ENCODE results near the gene DOK4.
A peak's percentile ranks its signal among the peaks of the same experiment; 100 is the strongest.

DOK4 gene

DNA sequence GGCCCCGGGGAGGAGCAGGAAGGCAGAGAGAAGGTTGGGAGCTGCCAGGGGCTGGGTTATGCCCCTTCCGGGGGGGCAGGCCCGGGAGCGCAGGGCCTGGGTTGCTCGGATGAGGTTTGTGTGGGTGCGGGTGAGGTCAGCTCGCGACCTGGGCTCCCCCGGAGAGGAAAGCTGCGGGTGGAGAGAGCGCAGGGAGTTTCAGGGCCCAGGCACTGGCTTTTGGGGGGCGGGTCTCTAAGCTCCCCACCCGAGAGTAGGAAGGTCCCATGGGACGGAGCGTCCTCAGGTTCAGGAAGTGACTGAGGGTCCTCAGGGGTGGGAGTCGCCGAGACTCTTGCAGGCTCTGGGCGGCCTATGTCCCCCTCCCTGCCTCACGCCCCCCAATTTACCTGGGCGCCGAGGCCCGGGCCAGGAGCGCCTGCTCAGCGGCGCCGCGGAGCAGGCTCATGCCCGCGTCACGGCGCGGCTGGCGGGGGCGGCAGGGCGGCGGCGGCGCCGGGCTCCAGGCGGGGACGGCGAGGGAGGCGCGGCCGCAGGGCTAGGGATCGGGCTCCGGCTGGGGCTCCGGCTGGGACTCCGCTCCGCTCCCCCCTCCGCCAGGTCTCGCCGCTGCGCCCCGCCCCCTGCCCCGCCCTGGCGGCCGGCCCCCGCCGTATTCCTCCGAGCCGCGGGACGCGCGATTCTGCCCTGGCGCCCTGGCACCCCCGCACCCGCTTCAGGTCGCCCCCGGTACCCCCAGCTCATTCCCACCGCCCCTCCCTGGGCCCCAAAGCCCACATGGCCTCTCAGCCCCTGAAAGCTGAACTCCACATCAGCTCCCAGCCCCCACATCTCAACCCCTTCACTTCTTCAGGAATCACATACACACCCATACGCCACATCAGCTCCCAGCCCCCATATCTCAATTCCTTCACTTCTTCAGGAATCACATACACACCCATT lies at the start of gene DOK4:
TSS of gene DOK4 (minus strand) at position 578 of the 942 bp plus-strand sequence. CDS start 6,986 bp downstream, outside the sequence.
- DNase-seq, result peak; percentile 85

DNA sequence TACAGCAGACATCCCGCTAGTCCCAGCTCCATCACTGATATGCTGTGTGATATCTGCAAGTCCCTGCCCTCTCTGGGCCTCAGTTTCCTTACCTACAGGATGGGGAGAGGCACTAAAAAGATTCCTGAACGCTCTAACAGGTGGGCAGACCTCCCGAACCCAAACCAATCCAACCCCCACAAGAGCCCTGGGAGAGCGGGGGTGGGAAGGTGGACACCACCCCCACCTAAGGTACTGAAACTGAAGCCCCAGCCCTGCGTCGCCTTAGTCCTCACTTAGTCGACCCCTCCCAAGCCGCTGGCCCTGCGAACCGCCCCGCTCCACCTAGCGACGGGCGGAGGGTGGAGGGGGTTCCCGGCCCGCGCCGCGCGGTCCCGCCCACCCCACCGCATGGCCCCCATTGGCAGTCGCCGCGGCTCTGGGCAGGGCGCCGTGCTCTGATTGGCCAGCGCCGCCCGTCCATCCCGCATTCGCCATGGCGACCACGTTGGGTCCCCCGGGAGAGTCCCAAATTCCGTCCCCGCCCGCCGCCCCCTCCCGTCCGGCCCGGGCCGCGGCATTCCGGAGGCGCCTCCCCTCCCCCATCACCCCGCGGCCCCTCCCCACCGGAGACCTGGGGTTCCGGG lies 49.5 kb upstream of the DOK4 start:
- DNase-seq, result peak; percentile 95

DNA sequence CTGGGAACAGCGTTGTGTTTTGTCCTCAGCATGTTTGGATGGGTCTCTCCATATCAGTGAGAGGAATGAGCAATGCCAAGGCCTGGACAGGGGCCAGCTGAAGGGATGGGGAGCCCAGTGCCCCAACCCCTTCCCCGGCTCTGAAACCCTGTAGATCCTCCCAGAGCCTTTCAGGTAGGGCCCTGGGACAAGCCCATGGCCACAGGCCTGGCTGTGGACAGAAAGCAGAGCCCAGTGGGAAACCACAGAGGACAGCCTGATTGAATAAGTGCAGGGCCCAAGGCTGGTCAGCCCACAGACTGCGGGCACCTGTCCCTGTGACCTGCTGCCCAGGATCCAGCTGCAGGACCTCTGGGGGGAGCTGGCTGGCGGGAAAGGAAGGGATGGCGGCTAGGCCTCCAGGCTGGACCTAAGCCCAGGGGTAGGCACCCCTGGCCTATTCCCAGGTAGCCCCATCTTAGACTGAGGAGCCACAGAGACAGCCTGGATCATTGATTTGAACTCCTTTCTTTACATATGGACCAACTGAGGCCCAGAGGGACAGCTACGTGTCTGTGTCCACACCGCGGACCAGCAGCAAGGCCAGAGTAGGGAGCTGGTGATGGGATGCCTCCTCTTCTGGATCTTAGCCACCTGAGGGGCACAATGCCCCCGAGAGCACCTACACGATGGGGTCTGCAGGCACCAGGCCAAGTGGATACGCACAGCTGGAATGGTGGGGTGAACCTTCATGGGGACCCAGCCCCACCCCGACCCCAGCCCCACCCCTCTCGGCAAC lies 48.8 kb upstream of the DOK4 start:
- DNase-seq, result no peak

DNA sequence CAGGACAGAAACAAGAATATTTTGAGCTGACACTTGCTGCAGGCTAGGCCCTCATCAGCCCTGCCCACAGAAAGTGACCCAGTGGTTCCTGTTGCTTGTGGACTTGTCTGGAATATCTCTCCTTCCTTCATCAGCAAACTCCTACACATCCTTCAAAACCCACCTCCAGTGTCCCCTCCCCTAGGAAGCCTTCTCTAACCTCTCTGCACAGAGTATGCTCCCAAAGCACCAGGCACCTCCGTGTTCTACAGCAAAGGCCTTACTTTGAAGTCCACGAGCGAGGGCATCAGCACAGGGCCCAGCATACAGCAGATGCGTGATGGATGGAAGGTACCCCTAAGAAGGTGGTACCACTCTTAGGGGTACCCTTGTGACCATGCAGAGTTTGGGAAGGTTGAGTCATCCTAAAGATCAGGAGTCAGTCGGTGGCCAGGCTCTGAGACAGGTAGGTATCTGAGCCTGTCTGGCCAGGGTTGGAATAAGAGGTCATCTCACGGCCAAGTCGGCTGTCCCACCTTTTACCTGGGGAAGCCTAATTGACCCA lies 48.1 kb upstream of the DOK4 start:
- DNase-seq, result no peak

DNA sequence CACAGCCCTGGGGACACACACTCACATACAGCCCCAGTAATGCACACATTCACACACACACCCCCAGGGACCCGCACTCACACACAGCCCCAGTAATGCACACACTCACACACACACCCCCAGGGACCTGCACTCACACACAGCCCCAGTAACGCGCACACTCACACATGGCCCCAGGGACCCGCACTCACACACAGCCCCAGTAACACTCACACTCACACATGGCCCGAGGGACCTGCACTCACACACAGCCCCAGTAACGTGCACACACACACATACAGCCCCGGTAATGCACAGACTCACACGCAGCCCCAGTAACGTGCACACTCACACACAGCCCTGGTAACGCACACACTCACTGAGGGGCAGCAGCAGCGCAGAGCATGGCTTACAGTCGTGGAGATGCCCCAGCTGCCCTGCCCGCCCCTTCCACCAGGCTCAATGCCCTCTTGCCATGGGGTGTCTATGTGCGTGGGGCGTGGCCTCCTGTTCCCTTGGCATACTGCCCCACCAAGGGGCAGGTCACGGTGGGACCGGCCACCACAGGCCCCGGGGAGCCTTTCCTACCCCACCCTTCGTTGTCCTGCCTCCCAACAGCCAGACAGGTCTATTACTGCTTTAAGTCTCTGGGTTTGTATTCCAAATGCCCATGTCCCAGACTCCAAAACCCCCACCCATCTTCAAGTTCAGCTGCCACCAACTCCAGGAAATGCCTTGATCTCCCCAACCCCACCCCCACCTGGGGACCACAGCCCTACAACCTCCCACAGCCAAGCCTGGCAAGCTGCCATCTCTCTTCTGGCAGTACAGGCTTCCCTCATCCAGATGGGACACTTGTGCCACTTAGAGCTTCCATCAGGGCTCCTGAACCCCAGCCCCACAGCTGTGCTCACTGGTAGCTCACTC lies 47.4 kb upstream of the DOK4 start:
- DNase-seq, result no peak

DNA sequence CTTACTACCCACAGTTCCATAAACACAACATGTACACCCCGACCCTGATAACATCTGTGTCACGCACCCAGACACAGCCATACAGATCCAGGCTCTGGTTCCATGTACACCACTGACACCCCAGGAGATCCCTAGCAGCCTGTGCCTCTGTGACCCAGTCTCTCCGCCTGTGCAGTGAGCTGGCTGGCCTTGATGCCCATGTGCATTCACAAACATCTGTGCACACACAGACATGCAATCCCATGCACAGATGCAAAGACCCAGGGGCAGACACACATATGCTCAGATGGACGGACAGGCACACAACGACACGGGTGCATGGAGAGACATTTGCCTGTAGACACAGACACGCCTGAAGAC lies 46.0 kb upstream of the DOK4 start:
- no peak for DNase-seq

DNA sequence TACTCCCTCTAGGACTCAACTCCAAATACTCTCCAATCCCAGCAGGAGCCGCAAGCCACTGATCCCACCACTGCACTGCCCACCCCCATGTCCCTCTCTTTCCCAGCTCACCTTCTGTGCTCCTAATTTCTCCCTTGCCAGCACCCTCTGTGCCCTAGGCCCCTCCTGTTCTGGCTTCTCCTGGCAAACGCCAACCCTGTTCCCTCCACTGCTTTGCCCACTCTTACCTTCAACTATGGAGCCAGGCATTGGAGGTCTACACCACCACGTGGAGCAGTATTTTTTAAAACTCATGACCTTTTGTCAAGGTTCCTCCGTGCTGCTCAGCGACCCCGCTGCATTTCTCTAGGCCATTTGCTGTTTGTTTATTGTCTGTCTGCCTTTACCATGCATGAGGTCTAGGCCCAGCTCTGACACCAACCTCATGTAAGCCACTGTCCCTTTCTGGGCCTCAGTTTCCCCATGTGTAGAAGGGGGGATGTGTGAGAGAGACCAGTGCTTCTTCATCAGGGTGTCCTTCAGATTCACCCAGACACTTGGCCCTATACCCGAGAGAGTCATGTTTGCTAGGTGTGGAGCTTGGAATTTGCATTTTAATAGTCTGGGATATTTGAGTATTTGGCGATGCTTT lies 45.5 kb upstream of the DOK4 start:
- DNase-seq, result no peak

DNA sequence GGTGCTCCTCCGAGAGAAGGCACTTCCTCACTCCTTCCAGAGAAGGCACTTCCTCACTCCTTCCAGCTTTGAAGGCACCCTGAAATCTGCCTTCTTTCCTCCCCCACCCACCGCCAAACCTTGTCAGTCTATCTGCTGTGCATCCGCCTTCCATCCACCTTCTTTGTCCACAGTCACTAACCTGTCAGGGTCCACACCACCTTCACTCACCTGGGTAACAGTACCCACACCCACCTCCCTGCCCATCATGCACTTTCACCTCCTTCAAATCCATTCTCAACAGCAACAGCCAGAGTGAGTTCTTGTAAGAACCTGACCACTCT lies 44.9 kb upstream of the DOK4 start:
- no peak for DNase-seq

DNA sequence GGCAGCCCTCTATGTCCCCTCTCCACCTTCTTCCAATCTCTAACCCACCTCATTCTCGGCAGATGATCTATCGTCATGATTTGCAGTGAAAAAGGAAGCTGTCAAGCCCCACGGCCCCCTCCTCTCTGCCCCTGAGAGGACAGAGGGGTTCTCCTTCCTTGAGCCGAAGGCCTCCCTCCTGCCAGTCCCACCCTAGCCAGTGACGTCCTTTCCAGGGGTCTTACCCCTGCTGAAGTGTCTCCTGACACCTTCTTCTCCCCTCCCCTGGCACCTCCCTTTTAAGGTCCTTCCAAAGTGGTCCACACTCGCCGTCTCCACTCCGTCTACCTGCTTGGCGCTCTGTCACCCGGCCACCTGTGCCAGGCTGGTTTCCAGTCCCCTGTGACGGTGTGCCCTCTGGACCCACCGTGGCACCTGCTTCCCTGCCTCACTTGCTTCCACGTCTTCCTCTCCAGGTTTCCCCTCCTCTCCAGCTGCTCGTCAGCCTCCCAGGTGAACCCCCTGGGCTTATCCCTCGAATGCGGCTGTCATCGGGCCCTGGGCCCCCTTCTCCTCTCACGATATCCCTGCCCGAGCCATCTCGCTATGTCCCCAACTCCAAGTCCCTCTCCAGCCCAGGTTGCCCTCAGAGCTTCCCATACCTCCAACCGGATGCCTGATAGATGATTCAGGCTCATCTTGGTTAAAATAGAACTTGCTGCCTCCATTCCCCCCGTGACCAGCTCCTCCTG lies 44.4 kb upstream of the DOK4 start:
- DNase-seq, result no peak

DNA sequence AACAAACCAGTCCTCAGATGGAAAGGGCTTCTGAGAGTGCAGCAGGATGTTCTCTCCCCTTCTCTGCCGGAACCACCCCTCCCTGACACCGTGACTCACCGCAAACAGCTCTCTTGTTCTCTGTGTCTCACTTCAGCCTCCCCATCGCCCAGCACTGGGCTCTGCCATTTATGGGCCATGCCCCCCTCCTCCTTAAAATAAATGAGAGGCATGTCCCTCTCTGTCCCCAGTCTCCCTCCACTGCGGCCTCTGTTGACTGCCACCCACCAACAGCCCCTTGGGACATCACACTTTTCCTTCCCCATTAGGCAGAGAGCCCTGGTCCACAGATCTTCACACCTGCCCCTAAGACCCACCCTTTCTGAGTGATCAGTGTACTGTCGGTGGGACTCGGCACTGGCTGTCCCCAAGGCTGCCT lies 43.8 kb upstream of the DOK4 start:
- peak; percentile 65 for DNase-seq

DNA sequence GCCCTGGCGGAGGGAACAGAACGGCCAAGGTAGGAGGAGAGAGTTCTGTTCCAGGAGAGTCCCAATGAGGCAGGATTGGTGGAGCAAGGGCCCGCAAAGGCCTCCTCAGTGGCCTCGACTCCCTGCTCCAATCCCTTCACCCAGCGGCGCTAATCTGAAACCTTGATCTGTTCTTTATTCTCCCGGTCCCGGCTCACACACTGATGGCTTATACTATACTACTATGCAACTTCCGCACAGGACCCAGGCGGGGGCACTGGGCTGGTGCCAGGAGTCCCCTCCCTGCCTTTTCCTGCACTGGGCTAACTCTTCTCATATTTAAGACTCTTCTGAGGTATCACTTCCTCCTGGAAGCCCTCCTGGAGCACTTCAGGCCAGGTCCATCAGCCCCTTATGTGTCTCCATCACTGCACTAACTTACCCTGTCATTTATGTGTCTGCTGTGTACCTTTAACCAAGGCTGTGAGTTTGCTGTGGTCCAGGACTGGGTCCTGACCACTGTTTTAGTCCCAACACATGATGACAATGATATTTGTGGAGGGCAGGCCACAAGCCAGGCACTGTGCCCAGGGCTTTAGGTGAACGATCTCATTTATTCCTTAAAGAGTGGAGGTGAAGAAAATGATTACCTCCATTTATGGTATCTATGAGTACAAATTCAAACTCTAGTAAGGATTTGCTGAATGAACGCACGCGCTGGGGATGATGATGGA lies 43.3 kb upstream of the DOK4 start:
- DNase-seq, result no peak

DNA sequence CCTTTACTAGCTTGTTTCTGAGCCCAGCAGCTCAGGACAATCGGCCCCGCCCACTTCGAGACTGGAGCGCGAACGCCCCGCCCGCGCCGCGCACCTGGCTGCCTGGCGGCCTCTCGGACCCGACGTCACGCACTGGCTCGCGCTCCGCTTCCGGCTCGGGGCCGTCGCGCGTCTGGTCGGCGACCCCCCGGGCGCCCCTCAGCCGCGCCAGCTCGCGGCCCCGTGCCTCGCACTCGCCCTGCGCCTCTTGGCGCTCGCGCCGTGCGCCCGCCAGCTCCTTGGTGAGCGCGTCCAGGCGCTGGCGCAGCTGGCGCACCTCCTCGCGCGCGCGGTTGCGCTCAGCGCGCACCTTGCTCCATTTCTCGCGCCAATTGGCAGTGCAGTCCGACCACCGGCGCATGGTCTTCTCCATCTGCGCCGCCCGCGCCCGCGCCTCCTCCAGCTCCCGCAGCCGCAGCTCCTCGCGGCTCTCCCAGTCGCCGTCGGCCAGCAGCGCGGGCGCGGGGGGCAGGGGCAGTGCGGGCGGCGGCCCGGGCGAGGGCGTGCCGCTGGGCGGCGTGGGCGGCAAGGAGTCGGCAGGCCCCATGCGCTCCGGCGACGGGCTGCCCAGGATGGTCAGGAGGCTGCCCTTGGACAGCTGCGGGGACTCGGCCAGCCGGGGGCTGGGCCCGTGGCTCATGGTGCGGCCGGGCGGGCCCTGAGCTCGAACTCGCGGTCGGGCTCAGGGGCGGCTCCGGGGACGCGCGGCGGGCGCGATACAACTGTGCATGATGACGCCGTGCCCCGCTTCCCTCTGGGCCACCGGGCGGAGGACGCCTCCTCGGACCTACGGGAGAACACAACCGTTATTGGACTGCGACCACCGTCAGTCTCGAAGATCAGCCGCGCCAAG lies 42.5 kb upstream of the DOK4 start:
- DNase-seq, result no peak

DNA sequence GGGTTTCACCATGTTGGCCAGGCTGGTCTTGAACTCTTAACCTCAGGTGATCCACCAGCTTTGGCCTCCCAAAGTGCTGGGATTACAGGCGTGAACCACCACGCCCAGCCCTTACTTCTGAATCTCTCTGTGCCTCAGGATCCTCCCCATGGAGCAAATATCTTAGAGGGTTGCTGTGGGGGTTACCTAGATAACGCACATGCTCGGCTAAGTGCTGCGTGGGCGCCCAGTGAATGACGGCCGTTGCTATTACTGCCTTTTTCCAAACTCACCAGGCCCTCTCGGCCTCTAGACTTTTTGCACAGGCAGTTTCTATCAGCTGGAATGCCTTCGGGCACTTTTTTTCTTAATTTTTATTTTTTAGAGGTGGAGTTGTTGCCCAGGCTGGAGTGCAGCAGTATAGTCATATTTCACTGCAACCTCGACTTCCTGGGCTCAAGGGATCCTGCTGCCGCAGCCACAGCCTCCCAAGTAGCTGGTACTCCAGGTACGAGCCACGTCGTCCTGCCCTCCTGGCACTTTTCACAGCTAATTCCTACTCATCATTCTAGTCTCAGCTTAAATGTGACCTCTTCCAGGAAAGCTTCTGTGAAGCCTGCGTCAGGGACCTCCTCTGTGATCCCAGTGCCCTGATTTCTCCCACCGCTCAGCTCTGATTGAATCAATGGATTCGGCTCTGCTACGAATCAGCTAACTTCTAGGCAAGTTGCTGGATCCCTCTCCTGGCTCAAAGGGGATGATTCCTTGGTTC lies 41.5 kb upstream of the DOK4 start:
- DNase-seq, result no peak

DNA sequence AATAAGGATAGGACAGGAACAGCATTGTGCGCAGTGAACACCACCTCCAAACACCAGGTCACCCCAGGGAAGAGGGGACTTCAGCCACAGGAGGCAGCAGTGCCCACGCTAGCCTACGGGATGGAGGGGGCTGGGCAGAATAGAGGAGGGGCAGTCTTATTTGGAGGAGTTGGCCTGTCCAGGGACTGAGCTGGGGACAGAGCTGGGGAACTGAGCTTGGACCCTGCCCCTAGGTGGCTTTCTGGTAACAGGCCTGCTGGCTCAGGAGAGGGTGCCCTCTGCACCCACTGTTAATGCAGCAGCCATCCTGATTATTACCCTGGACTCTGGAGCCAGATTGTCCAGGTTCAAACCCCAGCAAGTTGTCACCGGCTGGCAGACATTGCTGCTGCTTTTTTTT lies 40.7 kb upstream of the DOK4 start:
- no peak for DNase-seq

DNA sequence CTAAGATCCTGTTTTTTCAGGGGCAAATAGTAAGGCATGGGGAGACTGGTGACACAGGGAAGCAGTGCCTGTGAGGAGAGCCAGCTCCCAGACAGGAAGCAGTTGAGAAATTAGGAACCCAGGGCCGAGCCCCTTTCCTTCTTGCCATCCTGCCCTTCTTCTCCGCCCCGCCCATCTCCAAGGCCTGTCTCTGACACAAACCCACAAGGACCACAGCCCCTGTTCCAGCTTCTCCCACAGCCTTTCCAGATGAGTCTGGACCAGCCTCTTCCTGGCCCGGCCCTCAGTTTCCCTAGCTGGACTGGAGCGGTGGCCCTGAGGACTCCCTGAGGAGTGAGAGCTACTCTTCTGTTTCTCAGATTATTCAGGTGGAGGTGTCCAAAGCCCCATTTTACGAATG lies 40.2 kb upstream of the DOK4 start:
- DNase-seq, result no peak

DNA sequence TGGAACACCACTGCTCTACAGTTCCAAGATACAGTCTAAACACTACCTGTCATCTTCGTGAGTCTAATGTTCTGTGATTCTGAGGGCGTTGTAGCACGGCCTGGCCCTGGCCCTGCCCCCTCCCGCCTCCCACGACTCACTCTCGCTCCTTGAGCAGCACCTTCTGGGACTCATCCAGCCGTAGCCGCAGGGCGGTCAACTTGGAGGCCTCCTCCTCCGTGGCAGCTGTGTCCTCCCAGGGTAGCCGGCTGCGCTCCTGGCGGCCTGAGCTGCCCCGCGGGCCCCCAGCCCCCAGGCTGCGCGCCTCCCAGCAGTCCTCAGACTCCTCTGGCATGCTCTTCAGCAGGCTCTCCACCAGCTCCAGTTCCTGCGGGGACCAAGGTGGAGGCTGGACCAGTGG lies 39.5 kb upstream of the DOK4 start:
- DNase-seq, result no peak

DNA sequence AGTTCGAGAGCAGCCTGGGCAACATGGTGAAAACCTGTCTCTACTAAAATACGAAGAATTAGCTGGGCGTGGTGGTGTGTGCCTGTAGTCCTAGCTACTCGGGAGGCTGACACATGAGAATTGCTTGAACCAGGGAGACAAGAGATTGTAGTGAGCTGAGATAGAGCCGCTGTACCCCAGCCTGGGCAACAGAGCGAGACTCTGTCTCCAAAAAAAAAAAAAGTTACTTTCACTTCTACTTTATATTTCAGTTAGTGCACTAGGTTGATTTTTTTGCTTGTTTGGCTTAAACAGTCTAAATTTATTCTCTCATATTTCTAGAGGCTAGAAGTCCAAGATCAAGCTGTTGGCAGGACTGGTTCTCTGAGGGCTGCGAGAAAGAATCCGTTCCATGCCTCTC lies 36.7 kb upstream of the DOK4 start:
- no peak for DNase-seq

DNA sequence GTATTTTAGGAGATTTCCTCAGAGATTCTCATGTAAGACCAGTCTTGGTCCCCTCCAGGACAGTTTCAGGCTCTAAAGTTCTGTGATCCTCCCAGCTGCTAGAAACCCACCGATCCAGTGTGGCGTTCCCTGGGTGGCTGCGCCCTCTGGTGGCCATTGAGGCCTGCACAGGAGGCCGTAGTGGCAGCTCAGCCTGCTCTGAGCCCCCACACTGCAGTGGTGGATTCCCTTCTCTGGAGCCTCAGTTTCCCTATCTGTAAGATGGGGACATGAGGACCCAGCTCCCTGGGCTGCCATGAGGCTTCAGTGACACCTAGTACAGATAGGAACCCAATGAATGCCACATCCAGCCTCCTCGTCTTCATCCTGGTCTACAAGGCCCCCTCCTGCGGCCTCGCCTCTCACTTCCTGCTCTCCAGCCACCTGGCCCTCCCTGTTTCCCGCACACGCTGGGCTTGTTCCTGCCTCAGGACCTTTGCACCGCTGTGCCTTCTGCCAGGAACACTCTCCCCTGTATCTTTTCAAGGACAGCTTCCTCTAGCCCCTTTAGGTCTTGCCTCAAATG lies 33.6 kb upstream of the DOK4 start:
- peak; percentile 82 for DNase-seq
